ENCODE data around the gene CATSPERE. TPM values are rescaled to one million over a fixed set of nuclear protein-coding genes. Genes with fewer than 3 reads are reported as not detected.

The CATSPERE gene
- total and polyA plus RNA-seq, 7 donors: 0.15 to 0.60 (median 0.42) TPM

GRCh38 chr1:244502630-244503029 is 41.6 kb downstream of the CATSPERE start:
- TF ChIP-seq CTCF (IDR thresholded peaks at IDR 0.05): no peak
- no peaks in the 10 kb centered on the region for H3K4me1 ChIP-seq
- WGBS, 3 donors: 62 to 70% (median 70%) methylated on average over 3 of the region's 3 CpGs
- H3K27me3 ChIP-seq (ENCODE audit: insufficient read depth in 3 of 3, low read length in 2 of 3): no peaks in the 10 kb centered on the region
- H3K9me3 ChIP-seq: peaks cover 15% of the 10 kb centered on the region
- no peak overlapping the region for H3K4me3 ChIP-seq
- intact Hi-C loops (cut with DNase I): no loop called here
- no peak overlapping the region for H3K27ac ChIP-seq
- ATAC-seq (no peak), DNase-seq (no peak)
- H3K36me3 ChIP-seq (ENCODE audit: insufficient read depth in 1 of 2, low read depth in 1 of 2): no peaks in the 10 kb centered on the region

- ATAC-seq: no peak
- Histone ChIP-seq H3K27me3 (ENCODE audit: insufficient read depth in 3 of 3, low read length in 2 of 3) (no peaks in the 10 kb centered on the region), H3K36me3 (ENCODE audit: insufficient read depth in 1 of 2, low read depth in 1 of 2) (peaks cover 0 to 2% of the 10 kb centered on the region in 2 donors), H3K4me3 (no peak overlapping the region), H3K4me1 (no peaks in the 10 kb centered on the region), H3K9me3 (no peaks in the 10 kb centered on the region), H3K27ac (no peak overlapping the region)
- DNase-seq: no peak
- TF ChIP-seq CTCF (IDR thresholded peaks at IDR 0.05): no peak
- WGBS, 3 donors: 89 to 96% (median 96%) methylated on average over 5 of the region's 5 CpGs
- intact Hi-C loops (cut with DNase I): no loop called here
These were observed 52.4 kb downstream of the CATSPERE start for GRCh38 chr1:244513493-244513892.

DNA sequence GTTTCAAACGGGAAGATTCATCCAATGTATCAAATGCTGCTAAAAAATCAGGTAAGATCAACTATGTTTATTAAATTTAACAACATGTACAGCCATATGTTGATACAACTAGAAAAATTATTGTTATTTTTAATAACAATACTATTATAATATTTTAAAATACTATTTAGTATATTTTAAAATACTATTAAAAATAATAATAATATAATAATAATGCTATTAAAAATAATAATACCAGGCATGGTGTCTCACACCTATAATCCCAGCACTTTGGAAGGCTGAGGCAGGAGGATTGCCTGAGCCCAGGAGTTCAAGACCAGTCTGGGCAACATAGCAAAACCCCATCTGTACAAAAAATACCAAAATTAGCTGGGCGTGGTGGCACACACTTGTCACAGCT is 54.6 kb downstream of the CATSPERE start:
- Histone ChIP-seq H3K36me3 (ENCODE audit: insufficient read depth in 1 of 2, low read depth in 1 of 2) (peaks cover 0 to 6% of the 10 kb centered on the region in 2 donors), H3K4me3 (no peak overlapping the region), H3K9me3 (no peaks in the 10 kb centered on the region), H3K4me1 (no peaks in the 10 kb centered on the region), H3K27me3 (ENCODE audit: insufficient read depth in 3 of 3, low read length in 2 of 3) (no peaks in the 10 kb centered on the region), H3K27ac (no peak overlapping the region)
- intact Hi-C loops (cut with DNase I): no loop called here
- no peak for DNase-seq
- ATAC-seq: no peak
- TF ChIP-seq CTCF (IDR thresholded peaks at IDR 0.05): no peak
- WGBS, 3 donors: 83 to 85% (median 85%) methylated on average over 2 of the region's 2 CpGs

DNA sequence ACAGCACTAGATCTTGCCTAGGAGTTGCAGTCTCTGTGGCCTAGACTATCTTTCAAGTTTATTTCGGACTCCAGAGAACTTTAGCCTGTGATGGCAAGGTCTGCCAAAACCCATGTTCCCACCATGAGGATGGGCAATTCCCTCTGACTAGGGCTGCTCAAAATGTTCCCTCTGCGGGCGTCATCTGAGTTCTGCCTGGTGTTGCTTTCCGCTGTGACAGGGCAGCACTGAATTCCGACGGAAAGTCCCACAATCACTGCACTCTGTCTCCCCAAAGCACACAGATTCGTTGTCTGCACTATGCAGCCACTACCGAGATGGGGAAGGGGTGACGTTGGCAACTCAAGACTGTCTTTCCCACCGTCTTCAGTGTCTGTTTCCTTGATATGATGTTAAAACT is 75.2 kb downstream of the CATSPERE start:
- ATAC-seq (no peak), DNase-seq (no peak)
- Histone ChIP-seq H3K27ac (no peak overlapping the region), H3K9me3 (no peaks in the 10 kb centered on the region), H3K4me1 (no peaks in the 10 kb centered on the region), H3K36me3 (ENCODE audit: insufficient read depth in 1 of 2, low read depth in 1 of 2) (no peaks in the 10 kb centered on the region), H3K4me3 (no peak overlapping the region), H3K27me3 (ENCODE audit: insufficient read depth in 3 of 3, low read length in 2 of 3) (no peaks in the 10 kb centered on the region)
- 60 to 76% (median 63%) methylated on average over 10 of the region's 10 CpGs for WGBS, 3 donors
- intact Hi-C loops (cut with DNase I): no loop called here
- no peak for TF ChIP-seq CTCF (IDR thresholded peaks at IDR 0.05)

GRCh38 chr1:244545511-244545910 is 84.4 kb downstream of the CATSPERE start:
- Histone ChIP-seq H3K27ac (no peak overlapping the region), H3K4me3 (no peak overlapping the region), H3K27me3 (ENCODE audit: insufficient read depth in 3 of 3, low read length in 2 of 3) (no peaks in the 10 kb centered on the region), H3K9me3 (peaks cover 15% of the 10 kb centered on the region), H3K4me1 (no peaks in the 10 kb centered on the region), H3K36me3 (ENCODE audit: insufficient read depth in 1 of 2, low read depth in 1 of 2) (no peaks in the 10 kb centered on the region)
- no peak for TF ChIP-seq CTCF (IDR thresholded peaks at IDR 0.05)
- ATAC-seq (no peak), DNase-seq (no peak)
- WGBS, 3 donors: 88 to 100% (median 94%) methylated on average over 1 of the region's 1 CpG
- intact Hi-C loops (cut with DNase I): no loop called here

Measured in psoas muscle (tissue), 8 donors.